Activated B cell treated with CpG ODN at 0.5 μM for 24 hours (primary cell): ENCODE data around the gene ZNF282. TPM values are rescaled to one million over a fixed set of nuclear protein-coding genes. Genes with fewer than 3 reads are reported as not detected.

Experiments used
- ATAC-seq: fragments of 200-7000 bp; cut with Tn5 transposase; one replicate; pipeline ENCODE4 v1.10.0; 2021; ENCODE audit warnings: low read depth, mild to moderate bottlenecking, moderate library complexity
- CTCF ChIA-PET: fragments of 350-600 bp; sonication (Branson Sonifier 250); formaldehyde crosslinking; loops from one replicate; lab custom pipeline; 2021; ENCODE audit warnings: antibody characterized with exemption; lab: Charles Lee
- POLR2A ChIA-PET: fragments of 350-600 bp; sonication (Branson Sonifier 250); formaldehyde crosslinking; loops from one replicate; lab custom pipeline; 2021; ENCODE audit warnings: antibody characterized with exemption; lab: Charles Lee
- DNase-seq: peaks from one replicate; pipeline ENCODE4 v3.0.0; 2022
- H3K27ac Mint-ChIP-seq: one replicate; pipeline ENCODE4 v1.8.0; 2020; ENCODE audit warnings: mixed read lengths
- H3K27me3 Mint-ChIP-seq: one replicate; pipeline ENCODE4 v1.8.0; 2021; ENCODE audit warnings: mixed read lengths
- H3K36me3 Mint-ChIP-seq: one replicate; pipeline ENCODE4 v1.8.0; 2021; ENCODE audit warnings: low read depth, mixed read lengths
- H3K4me1 Mint-ChIP-seq: one replicate; pipeline ENCODE4 v1.8.0; 2021; ENCODE audit warnings: mixed read lengths
- H3K4me3 Mint-ChIP-seq: one replicate; pipeline ENCODE4 v1.8.0; 2020; ENCODE audit warnings: mild to moderate bottlenecking, mixed read lengths
- H3K9me3 Mint-ChIP-seq: one replicate; pipeline ENCODE4 v1.8.0; 2020; ENCODE audit warnings: mixed read lengths
- intact Hi-C: fragments of 100-400 bp; cut with micrococcal nuclease; formaldehyde crosslinking; loops from one replicate; pipeline ENCODE4 v1.15.1; 2024
- total RNA-seq: library from RNA; stranded (reverse); gene quantifications from 2 replicates; pipeline ENCODE4 v1.2.3, GENCODE V29; 2022
- TF ChIP-seq, protein P1 (sequence below): fragments of 200-600 bp; IDR thresholded peaks from one replicate; pipeline ENCODE4 v1.8.0; 2022; ENCODE audit warnings: antibody characterized with exemption, mild to moderate bottlenecking

ZNF282 gene
- total RNA-seq: 21.6 and 21.7 TPM in 2 replicates

DNA sequence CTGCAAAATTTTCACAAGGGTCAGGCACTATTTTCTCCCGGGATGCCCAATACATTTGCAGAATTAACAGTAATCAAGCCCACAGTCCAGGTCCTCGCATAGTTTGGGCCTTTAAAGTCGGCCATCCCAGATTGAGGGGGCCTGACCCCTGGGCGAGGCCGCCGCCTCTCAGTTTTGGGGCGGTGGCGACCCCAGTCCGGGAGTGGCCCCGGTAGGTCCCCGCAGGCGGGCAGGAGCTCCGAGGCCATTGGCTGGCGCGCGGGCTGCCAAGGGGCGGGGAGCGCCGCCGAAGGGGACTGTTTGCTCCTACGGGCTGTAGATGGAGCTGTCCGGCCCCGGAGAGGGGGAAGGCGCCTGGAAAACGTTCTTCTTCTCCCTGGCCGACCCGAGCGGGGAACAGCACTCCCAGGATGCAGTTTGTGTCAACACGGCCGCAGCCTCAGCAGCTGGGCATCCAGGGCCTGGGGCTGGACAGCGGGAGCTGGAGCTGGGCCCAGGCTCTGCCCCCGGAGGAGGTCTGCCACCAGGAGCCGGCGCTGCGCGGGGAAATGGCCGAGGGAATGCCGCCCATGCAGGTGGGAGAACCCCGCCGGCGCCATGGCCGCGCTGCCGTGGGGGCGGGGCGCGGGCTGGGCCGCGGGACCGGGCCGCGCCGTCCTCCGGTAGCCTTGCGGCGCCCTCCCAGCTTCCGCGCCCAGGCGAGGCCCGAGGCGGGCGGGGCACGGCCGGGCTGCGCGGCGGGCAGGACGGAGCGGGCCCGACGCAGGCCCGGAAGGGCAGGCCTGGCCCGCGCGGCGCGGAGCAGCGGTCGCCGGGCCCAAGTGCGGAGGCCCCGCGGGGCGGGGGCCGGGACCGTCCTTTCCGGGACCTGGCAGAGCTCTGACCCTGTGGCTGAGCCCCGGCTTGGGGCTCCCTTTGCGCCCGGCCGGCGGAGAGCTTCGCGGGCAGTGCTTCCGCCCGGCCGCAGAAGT lies at the start of gene ZNF282:
TSS of gene ZNF282 (plus strand) at position 367 of the 971 bp plus-strand sequence. CDS start at position 411, 44 bp downstream.
- no peaks in the 10 kb centered on the region for H3K9me3 Mint-ChIP-seq
- TF ChIP-seq, protein P1, sequence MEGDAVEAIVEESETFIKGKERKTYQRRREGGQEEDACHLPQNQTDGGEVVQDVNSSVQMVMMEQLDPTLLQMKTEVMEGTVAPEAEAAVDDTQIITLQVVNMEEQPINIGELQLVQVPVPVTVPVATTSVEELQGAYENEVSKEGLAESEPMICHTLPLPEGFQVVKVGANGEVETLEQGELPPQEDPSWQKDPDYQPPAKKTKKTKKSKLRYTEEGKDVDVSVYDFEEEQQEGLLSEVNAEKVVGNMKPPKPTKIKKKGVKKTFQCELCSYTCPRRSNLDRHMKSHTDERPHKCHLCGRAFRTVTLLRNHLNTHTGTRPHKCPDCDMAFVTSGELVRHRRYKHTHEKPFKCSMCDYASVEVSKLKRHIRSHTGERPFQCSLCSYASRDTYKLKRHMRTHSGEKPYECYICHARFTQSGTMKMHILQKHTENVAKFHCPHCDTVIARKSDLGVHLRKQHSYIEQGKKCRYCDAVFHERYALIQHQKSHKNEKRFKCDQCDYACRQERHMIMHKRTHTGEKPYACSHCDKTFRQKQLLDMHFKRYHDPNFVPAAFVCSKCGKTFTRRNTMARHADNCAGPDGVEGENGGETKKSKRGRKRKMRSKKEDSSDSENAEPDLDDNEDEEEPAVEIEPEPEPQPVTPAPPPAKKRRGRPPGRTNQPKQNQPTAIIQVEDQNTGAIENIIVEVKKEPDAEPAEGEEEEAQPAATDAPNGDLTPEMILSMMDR: no peak
- H3K36me3 Mint-ChIP-seq: peaks cover 26% of the 10 kb centered on the region
- H3K4me1 Mint-ChIP-seq: peaks cover 31% of the 10 kb centered on the region
- CTCF ChIA-PET: interaction anchor here (0.6 to 2.1 kb wide), 8 partner anchors 15 to 260 kb away, joined by 3 to 8 read pairs (median 4); partner anchors contain the start of genes ZNF398 and ZNF425
- H3K4me3 Mint-ChIP-seq: peak within 1 kb of the TSS; percentile 89
- no peaks in the 10 kb centered on the region for H3K27me3 Mint-ChIP-seq
- ATAC-seq (peak; percentile 88), DNase-seq (peak; percentile 68)
- peak within 1 kb of the TSS; percentile 66 for H3K27ac Mint-ChIP-seq
- intact Hi-C loops: loop anchor here (1.0 to 5.0 kb wide), 5 partner anchors 43 to 227 kb away; partner anchors contain the start of genes PDIA4, ZNF212, ZNF398 and ZNF783
- POLR2A ChIA-PET: interaction anchor here (0.5 to 2.0 kb wide), 5 partner anchors 48 to 227 kb away, joined by 3 to 10 read pairs (median 8); partner anchors contain the start of genes ZNF398, ZNF425 and ZNF783

DNA sequence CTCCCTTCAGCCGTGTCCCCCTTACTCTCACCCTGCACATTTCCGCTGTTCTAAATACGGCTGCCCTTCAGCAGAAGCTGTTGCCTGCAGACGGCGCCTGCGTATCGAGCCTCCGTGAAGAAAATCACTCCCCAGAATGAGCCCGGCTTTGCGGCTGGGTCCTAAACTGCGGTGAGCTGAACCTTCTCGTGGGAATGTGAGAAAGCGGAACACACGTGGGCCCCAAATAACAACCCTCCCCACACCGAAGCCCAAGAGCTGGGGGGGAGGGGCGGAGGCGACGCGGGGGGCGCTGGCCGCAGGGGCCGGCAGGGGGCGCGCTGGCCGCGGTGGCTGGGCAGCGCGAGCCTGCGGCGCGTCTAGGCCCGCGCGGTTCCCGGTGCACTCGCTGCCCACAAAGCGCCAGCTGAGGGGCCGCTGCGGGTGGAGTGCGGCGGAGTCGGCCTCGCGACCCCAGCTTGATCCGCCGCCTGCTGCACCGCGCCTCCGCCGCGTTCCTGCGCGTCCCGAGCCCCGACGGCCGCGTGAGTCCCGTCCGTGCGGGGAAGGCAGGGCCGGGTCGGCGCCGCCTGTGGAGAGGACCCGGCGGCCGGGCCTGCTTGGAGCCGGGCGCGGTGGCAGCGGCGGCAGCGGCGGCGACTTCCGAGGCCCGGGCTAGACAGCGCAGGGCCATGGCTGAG lies 48.1 kb upstream of the ZNF282 start, which contains the start of gene ZNF398:
TSS of gene ZNF398 (plus strand) at position 382 of the 680 bp plus-strand sequence. CDS start at position 672, 290 bp downstream.
- Mint-ChIP-seq H3K4me1 (peaks cover 32% of the 10 kb centered on the region), H3K27ac (peak within 1 kb of the TSS; percentile 94), H3K4me3 (peak within 1 kb of the TSS; percentile 91), H3K9me3 (no peaks in the 10 kb centered on the region), H3K36me3 (peaks cover 3% of the 10 kb centered on the region), H3K27me3 (no peaks in the 10 kb centered on the region)
- CTCF ChIA-PET: interaction anchor here (0.6 to 3.0 kb wide), 14 partner anchors 12 to 494 kb away, joined by 3 to 27 read pairs (median 3); partner anchors contain the start of genes ZNF282 and ZNF425
- peak; percentile 87 for DNase-seq
- POLR2A ChIA-PET: interaction anchor here (0.5 to 4.7 kb wide), 20 partner anchors 12 to 1259 kb away, joined by 3 to 66 read pairs (median 6); partner anchors contain the start of genes CUL1, PDIA4, ZNF212 and ZNF282
- TF ChIP-seq, protein P1: no peak
- ATAC-seq: peak; percentile 84
- intact Hi-C loops: loop anchor here (1.0 to 5.0 kb wide), 13 partner anchors 21 to 448 kb away; partner anchors contain the start of genes CUL1, EZH2, PDIA4 and ZNF212

- no peaks in the 10 kb centered on the region for H3K27me3 Mint-ChIP-seq
- peak overlapping the region; percentile 68 for H3K27ac Mint-ChIP-seq
- no peak for DNase-seq
- ChIA-PET POLR2A (interaction anchor here (0.6 to 4.7 kb wide), 14 partner anchors 16 to 1258 kb away, joined by 3 to 66 read pairs (median 8); partner anchors contain the start of genes CUL1, PDIA4, ZNF212 and ZNF282), CTCF (interaction anchor here (0.7 to 3.0 kb wide), 8 partner anchors 13 to 163 kb away, joined by 3 to 27 read pairs (median 4); partner anchors contain the start of genes ZNF282 and ZNF425)
- intact Hi-C loops: loop anchor here (1.0 to 5.0 kb wide), 14 partner anchors 22 to 476 kb away; partner anchors contain the start of genes CUL1, EZH2, PDIA4 and ZNF212
- TF ChIP-seq, protein P1: no peak
- peak; percentile 22 for ATAC-seq
- peaks cover 3% of the 10 kb centered on the region for H3K36me3 Mint-ChIP-seq
- H3K4me3 Mint-ChIP-seq: peak overlapping the region; percentile 82
- peaks cover 32% of the 10 kb centered on the region for H3K4me1 Mint-ChIP-seq
- H3K9me3 Mint-ChIP-seq: no peaks in the 10 kb centered on the region
Measured at GRCh38 chr7:149147752-149148653, 47.3 kb upstream of the ZNF282 start.

DNA sequence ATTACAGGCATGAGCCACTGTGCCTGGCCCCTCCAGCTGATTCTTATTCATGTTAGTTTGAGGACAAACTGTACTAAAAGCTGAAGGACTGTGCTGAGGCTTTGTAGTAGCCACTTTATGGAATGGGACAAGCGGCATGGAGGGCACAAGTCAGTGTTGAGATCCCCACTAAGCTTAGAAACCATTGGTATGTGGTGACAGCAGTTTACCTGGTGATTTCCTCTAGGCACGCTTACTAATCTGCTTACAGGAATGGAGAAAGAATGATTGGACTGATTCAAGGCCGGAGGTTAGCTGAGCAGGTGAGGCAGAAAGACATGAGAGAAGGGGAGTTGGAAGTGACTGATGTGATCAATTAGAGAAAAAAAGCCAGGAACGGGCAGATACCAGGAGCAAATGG lies 44.4 kb upstream of the ZNF282 start:
- H3K27ac Mint-ChIP-seq: no peak overlapping the region
- peaks cover 23% of the 10 kb centered on the region for H3K36me3 Mint-ChIP-seq
- peaks cover 20% of the 10 kb centered on the region for H3K4me1 Mint-ChIP-seq
- no peak for DNase-seq
- H3K27me3 Mint-ChIP-seq: no peaks in the 10 kb centered on the region
- intact Hi-C loops: no loop called here
- TF ChIP-seq, protein P1: no peak
- CTCF ChIA-PET: no interaction called here
- no peak for ATAC-seq
- POLR2A ChIA-PET: no interaction called here
- H3K9me3 Mint-ChIP-seq: no peaks in the 10 kb centered on the region
- H3K4me3 Mint-ChIP-seq: no peak overlapping the region
